Amygdala (tissue), 56 donors: ENCODE results near the gene EZH1.
A peak's percentile ranks its signal among the peaks of the same experiment; 100 is the strongest.

ENCODE experiments used
- DNase-seq, 56 donors: peaks; one replicate each; lab custom pipeline; 2025; lab: John Stamatoyannopoulos, UW

EZH1 gene

DNA sequence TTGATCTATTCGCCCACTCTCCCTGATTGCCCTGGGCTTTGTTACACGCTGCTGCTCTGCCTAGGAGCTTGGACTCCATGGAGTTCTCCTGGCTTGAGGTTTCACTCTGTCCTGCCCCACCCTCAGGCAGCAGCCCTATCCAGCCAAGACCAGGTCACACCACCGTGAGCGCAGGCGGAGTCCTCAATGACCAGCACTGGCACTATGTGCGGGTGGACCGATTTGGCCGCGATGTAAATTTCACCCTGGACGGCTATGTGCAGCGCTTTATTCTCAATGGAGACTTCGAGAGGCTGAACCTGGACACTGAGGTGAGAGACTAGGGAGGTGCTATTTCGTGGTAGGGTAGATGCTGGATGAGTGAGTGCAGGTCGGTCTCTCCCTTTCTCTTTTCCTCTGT is 59.0 kb downstream of the EZH1 start:
- DNase-seq = no peak

GRCh38 chr17:42684929-42685556 is 59.8 kb downstream of the EZH1 start:
- DNase-seq = no peak

- peak in 30 of 56 donors; percentile 8 to 64 (median 38) for DNase-seq
Observed at GRCh38 chr17:42683407-42684034, 61.3 kb downstream of the EZH1 start.

GRCh38 chr17:42682722-42683403 is 62.0 kb downstream of the EZH1 start:
- peak in 24 of 56 donors; percentile 6 to 78 (median 48) for DNase-seq

DNA sequence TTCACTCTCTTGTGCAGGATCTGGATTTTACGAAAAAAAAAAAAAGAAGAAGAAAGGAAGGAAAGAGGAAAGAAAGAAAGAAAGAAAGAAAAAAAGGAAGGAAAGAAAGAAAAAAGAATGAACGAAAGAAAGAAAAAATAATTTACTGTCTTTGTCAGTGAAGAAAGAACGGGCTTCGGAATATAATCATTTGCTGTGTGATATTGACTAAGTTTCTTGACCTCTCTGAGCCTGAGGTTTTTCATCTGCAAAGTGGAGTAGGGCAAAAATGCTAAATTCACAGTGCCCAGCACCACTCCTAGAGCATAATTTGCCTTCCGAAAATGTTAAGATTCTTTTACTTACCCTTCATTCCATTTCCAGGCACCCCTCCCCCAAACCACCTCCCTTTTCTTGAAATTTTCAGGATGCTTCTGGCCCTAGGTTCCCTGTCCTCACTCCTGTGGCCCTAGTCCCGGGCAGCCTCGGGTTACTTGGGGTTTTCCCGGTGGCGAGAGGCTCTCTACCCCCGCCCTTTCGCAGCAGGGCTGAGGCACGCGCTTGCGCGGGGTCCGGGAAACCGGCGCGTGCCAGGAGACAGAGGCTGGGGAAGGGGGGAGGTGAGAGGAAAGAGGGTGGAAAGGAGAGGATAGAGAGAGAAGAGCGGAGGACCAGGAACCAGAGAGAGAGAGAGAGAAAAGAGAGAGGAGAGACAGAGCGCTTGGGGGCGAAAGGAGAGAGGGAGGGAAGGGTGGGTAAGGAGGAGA is 62.7 kb downstream of the EZH1 start, which contains the start of gene CNTNAP1:
CNTNAP1 (plus strand) TSS at position 556 of the 746 bp plus-strand sequence. CDS start 299 bp downstream, outside the sequence.
- DNase-seq = peak in 46 of 56 donors; percentile 8 to 72 (median 43)

GRCh38 chr17:42680331-42680808 is 64.5 kb downstream of the EZH1 start:
- no peak for DNase-seq

DNA sequence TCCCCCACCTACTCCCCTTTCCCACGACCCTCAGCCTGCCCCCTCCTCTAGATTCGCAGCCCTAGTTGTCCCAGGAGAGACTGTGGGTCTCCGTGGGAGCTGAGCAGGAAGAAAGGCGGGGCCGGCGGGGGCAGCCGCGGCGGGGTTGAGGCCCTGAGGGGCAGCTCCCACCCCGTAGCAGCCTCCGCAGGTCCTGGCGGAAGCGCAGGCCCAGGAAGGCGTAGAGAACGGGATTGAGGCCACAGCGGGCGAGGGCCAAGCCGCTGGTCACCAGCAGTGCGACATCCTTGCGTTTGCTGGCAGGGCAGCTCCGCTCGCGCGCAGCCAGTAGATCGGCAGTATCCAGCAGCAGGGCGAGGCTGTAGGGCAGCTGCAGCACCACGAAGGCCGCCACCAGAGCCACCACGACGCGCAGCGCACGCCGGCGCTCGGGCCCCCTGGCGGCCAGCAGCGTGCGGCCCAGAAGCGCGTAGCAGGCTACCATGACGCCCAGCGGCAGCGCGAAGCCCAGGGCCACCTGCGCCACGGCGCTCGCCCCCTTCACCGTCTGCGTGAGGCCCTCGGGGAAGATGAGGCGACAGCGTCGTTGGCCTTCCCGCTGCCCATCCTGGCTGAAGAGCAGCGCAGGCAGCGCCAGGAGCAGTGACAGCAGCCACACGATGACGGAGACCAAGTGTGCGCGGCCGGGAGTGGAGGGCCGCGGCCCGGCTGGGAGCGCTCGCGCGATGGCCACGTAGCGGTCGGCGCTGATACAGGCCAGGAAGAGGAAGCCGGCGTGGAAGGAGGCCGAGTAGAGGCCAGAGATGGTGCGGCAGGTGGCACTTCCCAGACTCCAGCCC is 65.1 kb downstream of the EZH1 start:
- DNase-seq = peak in 49 of 56 donors; percentile 15 to 77 (median 48)

DNA sequence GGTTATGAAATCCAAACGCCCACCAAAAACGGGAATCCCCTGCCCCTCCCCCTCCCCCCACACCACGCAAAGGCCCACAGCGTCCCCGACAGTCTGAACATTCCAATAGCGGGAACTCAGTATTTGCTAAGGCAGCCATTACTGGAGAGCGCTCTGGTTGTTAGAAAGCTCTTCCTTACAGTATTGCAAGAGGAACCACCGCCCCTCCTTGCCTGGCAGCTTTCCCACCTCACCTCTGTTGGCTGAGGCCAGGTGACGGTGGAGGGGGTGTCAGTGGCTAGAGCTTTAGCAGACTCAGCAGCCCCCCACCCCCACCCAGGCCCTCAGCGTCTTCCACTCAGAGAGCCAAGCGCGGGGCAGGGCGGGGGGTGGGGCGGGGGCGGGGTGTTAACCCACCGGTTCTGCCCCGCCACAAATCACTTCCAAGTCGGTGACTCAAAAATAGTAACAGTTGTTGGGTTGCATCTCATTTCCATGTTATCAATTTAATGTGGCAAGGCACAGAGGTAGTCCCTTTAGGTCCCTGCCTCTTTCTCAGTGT is 65.8 kb downstream of the EZH1 start:
- peak in 12 of 56 donors; percentile 15 to 48 (median 31) for DNase-seq

- DNase-seq = peak in 54 of 56 donors; percentile 23 to 92 (median 80)
Observed at GRCh38 chr17:42677921-42678781, 66.7 kb downstream of the EZH1 start.

- peak; percentile 91 to 100 (median 99) for DNase-seq
Observed at GRCh38 chr17:42677012-42677857, 67.6 kb downstream of the EZH1 start.

GRCh38 chr17:42676424-42677011 is 68.3 kb downstream of the EZH1 start, which contains the start of gene PLEKHH3:
TSS of gene PLEKHH3 (minus strand) at chr17:42676994. CDS start at chr17:42676563, 431 bp downstream.
- DNase-seq = peak in 2 of 56 donors; percentile 43 to 76

GRCh38 chr17:42675965-42676423 is 68.8 kb downstream of the EZH1 start:
- peak in 7 of 56 donors; percentile 12 to 54 (median 35) for DNase-seq

GRCh38 chr17:42675348-42675964 is 69.4 kb downstream of the EZH1 start:
- peak in 12 of 56 donors; percentile 12 to 58 (median 34) for DNase-seq

DNA sequence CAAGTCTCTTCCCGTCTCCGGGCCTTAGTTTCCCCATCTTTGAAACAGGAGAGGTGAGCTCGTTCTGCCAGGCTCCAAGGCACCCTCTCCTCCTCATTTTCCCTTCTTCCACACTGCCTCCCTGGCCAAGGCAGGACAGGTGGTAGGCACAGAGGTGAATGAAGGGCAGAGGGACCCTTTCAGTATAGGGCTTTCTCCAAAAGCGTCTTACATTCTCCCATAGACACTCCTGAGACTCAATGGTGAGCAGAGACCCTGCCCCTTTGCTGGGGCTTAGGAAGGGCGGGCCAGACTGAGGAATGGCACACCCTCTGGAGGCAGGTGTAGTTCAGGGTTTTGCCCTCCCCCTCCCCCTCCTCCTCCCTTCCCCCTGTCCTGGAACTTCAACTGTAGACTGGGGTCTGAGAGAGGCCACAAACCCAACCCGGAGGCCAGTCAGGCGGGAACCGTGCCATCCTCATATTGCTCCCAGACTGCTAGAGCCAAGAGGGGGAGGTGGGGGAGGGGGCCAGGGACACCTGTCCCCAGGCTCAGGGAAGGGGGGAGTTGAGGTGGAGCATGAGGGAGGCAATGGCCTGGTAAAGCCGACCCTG is 70.0 kb downstream of the EZH1 start:
- no peak for DNase-seq

DNA sequence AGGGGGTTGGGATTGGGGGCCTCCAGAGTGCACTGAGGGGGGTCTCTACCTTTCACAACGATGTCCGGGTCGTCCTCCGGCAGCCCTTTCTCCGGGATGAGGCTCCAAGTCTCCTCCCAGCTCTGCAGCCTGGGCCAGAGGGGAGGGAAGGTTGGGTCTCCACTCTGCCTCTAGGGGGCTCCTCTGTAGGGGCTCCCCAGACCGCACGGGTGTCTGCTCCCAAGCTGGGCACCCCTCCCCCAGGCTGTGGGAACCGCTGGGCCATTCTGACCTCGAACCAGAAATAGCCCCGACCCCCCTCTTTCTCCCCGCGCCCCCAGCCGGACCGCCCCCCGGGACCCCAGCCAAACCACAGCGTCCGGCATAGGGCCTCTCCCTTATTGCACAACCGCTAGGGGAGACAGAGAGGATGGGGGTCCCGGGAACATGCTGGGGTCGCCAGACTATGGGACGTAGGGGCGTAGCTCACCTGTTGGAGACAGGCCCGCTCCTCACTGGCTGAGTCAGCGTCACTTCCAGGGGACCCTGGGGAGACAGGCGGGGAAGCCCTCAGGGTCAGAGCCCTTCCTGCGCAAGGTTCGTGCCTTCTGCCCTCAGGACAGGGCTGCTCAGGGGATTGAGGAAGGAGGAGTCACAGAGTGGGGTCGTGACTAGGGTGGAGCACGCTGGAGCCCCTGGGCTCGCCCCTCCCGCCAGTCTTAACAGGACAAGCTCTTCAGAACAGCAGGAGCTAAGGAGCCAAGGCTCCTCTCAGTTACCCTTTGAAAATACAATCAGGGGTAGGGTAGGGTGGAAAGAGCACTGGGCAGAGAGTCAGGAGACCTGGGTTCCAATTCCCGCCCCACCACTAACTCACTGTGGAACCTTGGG is 70.7 kb downstream of the EZH1 start:
- peak in 7 of 56 donors; percentile 7 to 56 (median 19) for DNase-seq
